Measurements from ENCODE around the gene SDK2.

DNA sequence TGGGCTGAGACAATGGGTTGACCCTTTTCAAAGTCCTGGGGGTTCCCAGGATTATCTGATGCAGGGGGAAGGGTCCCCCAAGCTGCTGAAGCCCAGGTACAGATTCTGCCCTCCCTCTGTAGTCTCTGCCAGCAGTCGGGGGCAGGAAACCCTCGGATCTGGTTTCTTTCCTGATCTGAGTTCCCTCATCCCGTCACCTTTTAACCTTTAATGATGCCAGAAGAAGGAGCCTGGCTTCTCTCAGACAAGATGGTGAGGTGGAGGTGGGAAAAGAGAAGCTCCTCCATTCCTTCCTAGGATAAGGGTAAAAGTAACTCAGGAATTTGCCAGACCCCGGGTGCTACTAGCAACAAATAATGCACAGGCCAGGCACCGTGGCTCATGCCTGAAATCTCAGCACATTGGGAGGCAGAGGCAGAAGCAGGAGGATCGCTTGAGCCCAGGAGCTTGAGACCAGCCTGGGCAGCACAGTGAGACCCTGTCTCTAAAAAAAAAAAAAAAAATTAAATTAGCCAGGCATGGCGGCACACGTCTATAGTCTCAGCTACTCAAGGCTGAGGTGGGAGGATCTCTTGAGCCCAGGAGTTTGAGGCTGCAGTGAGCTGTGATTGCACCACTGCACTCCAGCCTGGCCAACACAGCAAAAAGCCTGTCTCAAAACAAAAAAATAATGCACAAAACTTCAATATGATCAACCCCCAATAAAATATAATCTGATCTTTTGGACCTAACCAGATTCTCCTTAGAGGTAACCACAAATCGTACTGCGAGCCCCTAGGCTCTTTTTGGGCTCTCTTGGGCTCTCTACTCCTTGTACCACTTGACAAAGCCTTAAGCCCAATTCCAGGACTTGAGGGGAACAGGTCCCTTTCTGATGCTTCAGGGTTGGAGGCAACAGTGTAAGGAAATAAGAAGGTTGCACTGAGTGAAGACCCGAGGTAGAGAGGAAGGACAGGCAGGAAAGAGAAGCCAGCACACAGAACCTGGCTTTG lies 338.1 kb downstream of the SDK2 start:
- TF ChIP-seq, protein P1, sequence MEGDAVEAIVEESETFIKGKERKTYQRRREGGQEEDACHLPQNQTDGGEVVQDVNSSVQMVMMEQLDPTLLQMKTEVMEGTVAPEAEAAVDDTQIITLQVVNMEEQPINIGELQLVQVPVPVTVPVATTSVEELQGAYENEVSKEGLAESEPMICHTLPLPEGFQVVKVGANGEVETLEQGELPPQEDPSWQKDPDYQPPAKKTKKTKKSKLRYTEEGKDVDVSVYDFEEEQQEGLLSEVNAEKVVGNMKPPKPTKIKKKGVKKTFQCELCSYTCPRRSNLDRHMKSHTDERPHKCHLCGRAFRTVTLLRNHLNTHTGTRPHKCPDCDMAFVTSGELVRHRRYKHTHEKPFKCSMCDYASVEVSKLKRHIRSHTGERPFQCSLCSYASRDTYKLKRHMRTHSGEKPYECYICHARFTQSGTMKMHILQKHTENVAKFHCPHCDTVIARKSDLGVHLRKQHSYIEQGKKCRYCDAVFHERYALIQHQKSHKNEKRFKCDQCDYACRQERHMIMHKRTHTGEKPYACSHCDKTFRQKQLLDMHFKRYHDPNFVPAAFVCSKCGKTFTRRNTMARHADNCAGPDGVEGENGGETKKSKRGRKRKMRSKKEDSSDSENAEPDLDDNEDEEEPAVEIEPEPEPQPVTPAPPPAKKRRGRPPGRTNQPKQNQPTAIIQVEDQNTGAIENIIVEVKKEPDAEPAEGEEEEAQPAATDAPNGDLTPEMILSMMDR (IDR thresholded peaks at IDR 0.05), result no peak
- TF ChIP-seq POLR2A (IDR thresholded peaks at IDR 0.05), result no peak
